HG02943 (cell line): ENCODE results near the gene SLC7A5.
"Not testable (repeated sequence)": the region's sequence is repeated elsewhere in the genome, so short reads cannot be mapped to it uniquely, and the experiment has no call there.

Experiments used
- ATAC-seq: cut with Tn5 transposase; IDR thresholded peaks from one replicate; pipeline ENCODE4 v1.9.1; 2021; ENCODE audit warnings: mild to moderate bottlenecking, low read depth, moderate library complexity; ENCODE audit not compliant: unreplicated experiment

The SLC7A5 gene

DNA sequence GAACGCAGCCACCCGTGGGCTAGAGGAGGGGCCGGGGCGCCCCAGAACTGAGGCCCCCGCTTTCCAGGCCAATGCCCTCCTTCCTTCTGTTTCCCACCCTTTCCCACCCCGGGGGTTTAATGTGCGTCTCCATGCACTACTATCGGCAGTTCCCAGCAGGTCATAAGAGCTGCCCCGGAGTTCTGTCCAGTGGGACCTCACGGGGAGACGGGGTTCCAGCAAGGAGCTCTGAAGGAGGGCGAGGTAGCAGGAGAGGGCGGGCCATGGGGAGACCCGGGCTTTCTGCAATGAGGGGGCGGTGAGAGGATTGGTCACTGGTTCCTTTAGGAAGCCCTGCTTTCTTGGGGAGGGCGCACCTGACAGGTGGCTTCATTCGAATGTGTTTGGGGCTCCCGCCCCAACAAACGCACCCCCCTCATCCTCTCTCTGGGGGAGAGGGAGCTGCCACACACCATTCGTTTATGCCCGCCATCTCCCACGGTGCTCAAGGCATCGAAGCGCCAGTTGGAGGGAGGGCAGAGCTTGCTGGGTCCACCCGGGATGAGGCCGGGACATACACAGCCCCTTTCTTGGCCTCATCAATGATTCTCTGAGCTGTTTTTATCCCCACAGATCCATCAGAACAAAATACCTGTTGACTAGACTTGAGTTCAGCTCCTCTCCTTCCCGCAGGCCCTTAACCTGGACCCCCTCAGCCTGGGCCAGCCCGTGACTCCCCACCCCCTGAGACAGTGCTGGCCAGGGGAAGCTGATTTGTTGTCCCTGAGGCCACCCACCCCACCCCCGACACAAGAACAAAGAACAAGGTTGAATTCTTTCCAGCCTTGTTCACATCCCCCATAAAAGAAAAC lies 44.1 kb downstream of the SLC7A5 start:
- no peak for ATAC-seq

DNA sequence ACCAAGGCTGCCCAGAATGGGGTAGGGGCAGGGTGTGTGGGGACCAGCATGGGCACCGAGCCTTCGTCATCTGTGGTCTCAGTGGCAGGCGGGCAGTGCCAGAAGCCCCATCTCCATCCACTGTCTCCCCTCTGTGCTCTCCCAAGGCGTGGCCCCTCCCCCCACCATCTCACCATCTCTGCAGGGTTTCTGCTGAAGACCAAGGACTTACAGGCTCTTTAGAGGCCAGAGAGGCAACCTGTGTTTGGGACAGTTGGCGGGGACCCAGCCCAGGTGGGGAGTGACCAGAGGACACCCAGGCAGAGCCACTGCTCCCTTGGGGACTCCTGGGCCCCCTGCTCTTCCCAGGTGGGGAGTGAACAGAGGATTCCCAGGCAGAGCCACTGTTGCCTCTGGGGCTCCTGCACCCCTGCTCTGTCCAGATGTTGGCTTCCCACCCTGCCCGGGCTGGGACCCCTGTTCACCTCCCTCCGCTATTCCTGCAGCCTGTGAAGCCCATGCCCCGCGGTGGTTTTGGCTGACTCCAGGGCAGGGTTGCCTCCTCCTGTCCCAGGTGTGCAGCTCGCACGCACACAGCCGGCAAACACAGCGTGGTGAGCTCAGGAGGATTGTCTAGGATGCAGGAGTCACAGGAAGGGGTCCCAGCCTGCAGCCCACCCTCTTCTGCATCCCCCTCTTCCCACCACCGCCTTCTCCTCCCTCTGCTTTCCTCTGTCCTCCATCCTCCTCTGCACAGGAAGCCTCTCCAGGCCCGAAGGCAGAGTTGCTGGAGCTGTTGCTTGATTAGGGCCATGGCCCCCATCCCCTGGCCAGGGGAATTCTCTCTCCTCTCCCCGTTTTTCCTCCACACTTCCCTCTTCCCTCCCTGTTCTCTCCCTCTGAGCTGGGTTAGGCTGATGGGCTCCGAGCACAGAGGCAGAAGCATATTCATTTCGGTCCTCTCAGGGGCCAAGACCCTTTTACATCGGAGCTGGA lies 45.0 kb downstream of the SLC7A5 start:
- ATAC-seq: no peak

DNA sequence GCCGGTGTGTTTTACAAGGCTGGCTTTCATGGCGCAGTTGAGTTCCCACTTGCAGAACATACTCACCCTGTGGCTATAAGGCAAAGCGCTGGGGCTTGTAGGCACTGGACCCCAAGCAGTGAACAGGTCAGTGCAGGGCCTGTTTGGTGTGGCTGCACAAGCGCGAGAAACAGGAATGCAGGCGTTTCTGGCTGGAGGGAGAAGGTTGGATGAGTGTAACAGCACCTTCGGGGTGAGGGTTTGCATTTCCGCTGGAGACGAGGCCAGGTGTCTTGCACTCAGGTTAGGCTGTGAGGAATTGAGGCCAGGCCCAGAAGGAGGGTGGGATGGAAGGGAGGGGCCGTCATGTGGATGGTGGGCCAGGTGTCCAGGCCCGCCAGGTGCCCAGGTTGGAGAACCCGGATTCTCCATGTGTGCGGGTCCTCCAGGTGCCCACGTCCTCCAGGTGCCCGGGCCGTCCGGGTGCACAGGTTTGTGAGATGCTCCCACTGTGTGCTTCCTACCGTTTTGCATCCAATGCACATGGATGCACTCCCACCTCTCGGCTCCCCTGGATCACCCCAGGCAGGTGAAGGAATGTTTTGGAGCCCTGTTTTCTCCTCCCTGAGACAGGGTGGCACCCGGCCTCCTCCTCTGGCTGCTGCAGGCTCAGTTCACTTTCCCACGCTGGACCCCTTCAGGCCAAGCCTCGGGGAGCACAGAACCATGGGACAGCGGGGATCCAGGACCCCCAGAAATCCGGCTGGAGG lies 46.0 kb downstream of the SLC7A5 start:
- ATAC-seq: no peak

DNA sequence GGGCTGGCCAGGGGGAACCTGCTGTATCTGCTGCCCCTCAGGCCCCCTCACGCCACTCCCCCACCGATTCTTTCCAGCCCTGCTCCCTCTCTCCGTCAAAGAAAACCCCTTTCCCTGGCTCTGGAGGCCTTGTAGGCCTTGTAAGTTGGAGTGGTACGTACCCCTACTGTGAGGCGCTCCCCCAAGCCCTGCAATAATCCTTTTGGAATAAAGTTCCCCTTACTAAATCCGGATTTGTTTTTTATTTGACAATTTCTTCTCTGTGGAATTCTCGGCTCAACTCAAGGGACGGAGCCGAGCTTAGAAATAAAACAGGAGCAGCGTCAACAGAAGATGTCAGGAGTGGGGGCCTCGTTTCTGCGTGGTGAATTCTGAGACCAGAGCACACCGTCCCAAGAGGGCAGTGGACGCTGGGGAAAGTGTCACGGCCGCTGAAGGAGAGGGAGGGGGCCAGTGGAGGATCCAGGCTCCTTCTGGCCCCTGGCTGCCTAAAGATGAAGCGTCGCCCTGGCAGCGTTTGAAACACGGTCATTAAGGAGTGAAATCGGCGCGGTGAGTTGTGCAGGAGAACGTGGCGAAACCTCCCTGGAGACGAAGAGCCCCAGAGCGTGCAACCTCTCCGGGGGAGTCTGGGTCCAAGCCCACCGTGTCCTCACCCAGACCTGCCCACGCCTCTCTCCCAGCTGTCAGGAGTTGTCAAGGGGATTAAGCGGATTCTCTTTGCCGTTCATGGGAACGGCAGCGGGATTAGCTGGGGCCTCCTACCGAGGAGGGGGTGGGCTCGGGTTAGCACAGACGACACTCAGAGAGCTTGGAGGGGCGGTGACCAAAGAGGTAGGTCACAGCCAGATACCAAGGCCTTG lies 47.0 kb downstream of the SLC7A5 start:
- ATAC-seq: no peak

DNA sequence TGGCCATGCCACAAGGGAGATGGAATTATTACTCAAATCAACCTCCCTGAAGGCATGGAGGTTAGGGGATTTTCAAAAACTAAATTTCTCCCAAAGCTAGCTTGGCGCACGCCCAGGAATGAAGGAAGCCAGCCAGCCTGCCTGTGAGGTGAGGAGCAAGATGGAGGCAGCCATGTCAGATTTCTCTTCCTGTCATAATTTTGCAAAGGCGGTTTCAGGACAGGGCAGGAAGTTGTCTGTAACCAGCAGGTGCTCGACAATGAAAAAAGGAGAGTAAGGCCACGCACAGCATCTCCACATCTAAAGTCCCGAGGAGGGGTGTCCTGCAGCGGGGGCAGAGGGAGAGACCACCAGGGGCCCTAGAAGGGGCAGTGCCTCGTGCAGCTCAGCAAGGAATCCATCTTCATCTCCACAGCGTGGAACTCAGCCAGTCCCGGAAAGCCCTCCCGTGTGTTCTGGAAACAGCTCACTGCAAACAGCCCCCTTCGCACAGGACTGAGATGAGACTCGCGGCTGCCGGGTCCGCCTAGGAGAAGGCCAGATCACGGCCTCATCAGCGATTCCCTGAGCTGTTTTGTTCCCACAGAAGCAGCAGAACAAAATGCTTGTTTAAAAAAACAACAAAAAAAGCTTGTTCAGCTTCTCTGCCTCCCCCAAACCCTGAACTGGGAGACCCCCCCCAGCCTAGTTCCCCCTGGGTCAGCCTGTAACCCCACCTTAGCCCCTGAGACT lies 47.8 kb downstream of the SLC7A5 start:
- no peak for ATAC-seq

DNA sequence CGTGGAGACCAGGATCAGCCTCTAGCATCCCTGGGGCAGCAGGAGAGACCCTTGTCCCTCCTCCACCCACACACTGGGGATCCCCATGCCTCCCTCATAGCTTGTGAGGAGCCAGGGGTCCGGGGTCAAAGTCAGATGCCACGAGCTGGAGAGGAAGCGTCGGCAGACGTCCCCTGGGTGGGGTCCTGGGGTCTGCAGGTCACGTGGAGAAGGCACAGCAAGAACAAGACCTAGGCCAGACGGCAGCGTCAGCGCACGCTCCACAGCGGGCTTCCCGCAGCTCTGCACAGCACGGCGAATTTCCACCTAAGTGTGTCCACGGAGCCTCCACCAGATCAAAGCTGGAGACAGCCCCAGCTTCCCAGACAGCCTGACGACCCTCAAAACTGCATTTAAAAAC lies 49.3 kb downstream of the SLC7A5 start:
- ATAC-seq: no peak

DNA sequence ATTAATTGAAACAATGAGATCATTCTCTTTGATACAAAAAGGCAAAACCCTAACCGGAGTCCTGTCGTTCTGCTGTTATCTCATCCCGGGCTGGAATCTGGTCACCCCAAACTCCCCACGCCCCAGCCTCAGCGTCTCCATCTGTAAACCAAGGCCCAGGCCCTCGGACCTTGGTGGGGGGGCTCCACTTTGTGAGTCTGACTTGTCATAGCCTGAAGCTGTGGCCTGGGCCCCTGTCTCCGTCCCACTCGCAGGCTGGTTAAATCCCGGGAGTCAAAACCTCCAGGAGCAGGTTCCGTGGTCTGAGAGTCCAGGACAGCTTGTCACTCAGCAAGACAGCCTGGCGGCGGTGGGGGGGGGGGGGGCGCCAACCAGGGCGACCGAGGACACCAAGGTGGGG lies 50.0 kb downstream of the SLC7A5 start:
- ATAC-seq: no peak

DNA sequence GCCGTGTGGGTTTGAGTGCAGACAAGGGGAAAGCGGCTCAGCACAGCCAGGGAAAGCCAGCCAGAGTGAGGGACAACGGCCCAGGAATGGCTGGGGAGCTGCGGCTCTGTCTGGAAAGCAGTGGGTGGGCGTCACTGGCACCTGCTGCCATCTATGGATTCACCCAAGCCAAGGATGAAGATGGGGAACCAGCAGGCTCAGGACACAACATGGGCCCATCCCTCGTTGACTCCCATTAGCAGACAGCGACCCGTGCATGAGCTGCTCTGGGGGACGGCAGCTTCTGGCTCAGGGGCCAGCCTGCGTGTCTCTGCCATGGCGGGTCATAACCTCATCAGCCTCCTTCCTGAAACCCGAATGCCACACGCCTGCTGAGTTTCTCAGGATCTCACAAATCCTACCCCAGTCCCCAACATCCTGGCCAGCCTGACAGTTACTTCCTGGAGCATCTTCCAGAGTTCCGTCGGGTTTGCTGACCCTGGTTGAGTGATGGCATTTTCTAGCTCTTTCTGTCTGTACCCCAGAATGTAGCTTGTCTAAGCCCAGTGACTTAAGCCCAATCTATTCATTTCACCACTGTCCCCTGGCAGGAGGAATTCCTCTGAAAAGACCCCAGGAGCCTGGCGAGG lies 50.7 kb downstream of the SLC7A5 start:
- no peak for ATAC-seq

DNA sequence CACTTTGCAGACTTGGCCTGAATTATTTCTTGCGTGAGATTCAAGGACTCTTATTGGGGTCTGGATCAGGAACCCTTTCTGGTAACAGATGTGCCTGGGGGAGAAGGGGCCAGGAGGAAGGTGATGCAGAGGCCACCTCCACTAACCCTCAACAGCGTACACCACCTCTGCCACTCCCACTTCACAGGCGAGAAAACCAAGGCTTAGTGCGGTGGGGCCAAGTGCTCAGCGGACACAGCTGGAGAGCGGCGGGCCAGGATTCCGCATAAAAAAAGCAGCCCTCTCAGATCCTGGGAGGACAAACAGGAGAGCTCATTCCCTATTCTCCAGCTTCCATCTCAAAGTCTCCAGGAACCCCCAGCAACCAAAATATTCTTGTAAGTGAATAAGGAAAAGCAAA lies 51.4 kb downstream of the SLC7A5 start:
- ATAC-seq: no peak

DNA sequence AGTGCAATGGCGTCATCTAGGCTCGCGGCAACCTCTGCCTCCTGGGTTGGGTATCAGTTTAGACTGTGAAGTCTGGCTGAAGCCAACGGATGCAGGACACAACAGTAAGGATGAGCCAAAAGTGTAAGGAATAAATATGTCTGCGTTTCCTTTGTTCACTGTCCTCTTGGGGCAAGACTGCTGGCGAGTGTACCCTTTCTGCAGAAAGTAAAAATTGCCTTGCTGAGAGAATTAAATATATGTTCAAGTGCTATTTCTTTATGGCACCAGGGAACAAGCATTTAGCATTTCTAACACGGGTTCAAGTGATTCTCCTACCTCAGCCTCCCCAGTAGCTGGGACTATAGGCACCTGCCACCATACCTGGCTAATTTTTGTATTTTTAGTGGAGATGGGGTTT lies 51.9 kb downstream of the SLC7A5 start:
- not testable (repeated sequence) for ATAC-seq

DNA sequence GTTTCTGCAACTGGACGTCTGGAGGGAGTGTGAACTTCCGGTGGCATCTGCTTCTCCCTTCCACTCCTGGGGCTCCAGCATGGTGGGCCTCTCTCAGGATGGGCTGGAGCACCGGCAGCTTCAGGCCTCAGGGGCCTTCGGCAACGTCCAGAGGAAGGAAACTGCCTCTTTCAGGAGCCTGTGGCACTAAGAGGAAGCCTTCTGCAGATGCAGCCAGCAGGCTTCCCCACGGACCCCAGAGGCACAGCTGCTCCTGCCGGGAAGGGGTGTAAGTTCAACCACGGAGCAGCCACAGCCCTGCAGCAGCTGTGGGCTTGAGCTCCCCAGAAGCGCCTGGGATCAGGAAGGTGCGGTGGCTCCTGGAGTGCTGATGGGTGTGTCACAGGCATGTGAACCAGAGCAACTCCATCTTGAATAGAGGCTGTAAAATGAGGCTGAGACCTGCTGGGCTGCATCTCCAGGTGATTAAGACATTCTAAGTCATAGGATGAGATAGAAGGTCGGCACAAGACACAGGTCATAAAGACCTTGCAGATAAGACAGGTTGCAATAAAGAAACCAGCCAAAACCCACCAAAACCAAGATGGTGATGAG lies 52.7 kb downstream of the SLC7A5 start:
- no peak for ATAC-seq

DNA sequence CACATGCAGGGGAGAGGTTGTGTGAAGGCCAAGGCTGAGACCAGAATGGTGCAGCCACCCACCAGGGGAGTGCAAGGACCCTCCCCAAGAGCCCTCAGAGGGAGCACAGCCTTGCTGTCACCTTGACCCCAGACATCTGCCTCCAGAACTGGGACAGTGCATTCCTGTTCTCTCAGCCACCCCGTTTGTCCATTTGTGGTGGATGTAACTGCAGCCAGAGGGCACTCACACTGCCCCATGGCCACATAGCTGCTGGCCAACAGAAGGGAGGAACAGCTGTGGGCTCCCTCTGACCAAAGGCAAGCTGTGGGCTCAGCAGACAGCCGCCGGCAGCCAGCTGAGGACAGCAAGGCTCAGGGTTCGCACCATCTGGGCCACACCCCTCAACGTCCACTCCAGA lies 53.7 kb downstream of the SLC7A5 start:
- no peak for ATAC-seq

DNA sequence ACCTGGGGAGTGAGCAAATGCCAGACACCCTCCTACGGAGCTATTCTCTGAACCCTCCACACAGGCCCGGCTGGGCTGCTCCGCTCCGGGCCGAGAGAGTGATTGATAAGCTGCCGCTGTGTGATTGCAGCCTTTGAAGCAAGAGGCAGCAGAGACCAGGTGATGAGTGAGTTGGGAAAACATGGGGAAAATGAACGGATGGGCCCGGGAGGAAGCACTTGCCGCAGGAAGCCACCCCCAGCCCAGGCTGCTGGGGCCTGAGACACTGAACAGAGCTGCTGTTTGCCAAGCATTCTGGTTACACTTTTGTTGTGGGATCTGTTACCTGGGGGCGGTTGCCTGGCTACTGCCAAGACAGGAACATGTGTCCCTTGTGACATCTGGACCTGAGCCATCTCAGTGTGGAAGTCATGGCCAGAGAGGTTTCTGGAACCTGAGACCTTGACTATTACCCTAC lies 57.1 kb downstream of the SLC7A5 start:
- no peak for ATAC-seq

DNA sequence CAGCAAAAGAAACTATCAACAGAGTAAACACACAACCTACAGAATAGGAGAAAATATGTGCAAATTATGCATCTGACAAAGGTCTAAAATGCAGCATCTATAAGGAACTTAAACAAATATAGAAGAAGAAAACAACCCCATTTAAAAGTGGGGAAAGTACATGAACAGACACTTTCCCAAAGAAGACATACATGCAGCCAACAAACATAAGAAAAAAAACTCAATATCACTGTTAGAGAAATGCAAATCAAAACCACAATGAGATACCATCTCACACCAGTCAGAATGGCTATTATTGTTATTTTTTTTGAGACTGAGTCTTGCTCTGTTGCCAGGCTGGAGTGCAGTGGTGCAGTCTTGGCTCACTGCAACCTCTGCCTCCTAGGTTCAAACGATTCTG lies 57.9 kb downstream of the SLC7A5 start:
- ATAC-seq: not testable (repeated sequence)

DNA sequence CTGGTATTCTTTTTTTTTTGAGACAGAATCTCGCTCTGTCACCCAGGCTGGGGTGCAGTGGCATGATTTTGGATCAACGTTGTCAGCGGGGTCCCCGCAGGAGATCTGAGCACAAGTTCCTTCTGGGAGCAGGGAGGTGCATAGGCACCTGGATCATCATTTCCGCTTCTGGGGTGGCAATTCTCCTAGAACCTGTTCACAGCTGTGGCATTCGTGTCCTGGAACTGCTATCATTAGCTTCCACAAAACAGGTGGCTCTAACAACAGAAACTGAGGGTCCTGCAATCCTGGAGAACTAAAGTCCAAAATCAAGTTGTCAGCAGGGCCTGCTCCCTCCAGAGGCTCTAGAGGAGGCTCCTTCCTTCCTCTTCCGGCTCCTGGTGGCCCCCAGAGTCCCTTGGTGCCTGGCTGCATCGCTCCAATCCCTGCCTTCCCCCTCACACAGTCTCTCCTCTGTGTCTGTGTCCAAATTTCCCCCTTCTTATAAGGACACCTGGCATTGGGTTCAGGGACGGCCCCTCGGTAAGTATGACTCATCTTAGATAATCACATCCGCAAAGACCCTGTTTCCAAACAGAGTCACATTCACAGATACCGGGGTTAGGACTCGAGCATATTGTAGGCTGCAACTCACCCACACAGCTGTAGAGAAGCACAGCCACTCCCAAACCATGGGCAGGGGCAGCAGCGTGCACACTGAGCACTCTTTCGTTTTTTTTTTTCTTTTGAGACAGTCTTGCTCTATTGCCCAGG lies 60.0 kb downstream of the SLC7A5 start:
- ATAC-seq: peak; percentile 54

DNA sequence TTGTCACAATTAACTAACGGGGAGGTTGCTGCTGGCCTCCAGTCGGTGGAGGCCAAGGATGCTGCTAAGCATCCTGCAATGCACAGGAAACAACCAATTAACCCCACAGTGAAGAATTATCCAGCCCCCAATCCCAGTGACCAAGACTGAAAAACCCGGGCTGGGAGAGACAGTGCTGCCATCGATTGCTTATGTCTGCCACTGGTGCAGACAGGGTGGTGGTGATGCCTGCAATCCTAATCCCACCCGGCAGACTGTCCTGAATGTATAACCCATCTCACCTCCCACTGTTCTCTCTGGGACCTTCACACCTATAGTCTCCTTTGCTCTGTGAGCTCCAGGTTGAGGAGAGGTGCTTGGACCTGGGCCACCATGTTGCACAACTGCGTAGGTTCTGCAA lies 61.2 kb downstream of the SLC7A5 start:
- no peak for ATAC-seq
